Spleen (tissue), 7 donors: ENCODE results near the gene NUP58.

Experiments
- POLR2AphosphoS5 ChIP-seq, 3 donors: sonication (generic); formaldehyde crosslinking; IDR thresholded peaks; one replicate each; pipeline ENCODE4 v1.5.1; 2017; ENCODE audit warnings: antibody characterized with exemption in 3 of 3
- TF ChIP-seq, protein P1 (sequence below), 11 experiments: fragments of 200-600 bp in 7 of 11; fragments of 450-650 bp in 4 of 11; sonication (generic) in 4 of 11; IDR thresholded peaks in 8 of 11; conservative IDR thresholded peaks in 3 of 11; 1 replicate in 7 of 11; 2 replicates in 4 of 11; pipeline versions ENCODE4 v1.4.0 to v1.8.0; 2016 to 2021; ENCODE audit warnings: antibody characterized with exemption in 11 of 11, inconsistent platforms in 4 of 11, mild to moderate bottlenecking in 1 of 11
- donor health status: DM: no; HTN: no; CAD: no; lungs with moderate emphysema.
- donor health status: DM: no; HTN: no; CAD: no.
- donor health status: DM: no; HTN: no; CAD: no.

DNA sequence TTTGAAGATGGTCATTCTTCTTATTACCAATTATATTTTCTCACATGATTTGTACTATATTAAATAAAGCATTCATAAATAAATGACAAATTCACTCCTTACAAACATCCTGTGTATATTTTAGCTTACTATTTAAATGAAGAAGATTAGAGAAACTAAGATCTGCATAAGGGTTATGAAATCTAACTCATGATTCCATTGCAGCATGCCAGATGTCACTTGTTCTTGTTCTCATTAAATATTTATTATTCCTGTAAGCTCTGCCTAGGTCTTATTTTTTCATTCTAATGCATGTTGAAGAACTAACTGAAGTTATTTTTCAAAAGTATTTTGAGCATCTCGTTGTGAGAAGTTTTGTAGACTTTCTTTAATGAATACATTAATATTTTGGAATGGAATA lies 18.3 kb downstream of the NUP58 start:
- TF ChIP-seq, protein P1, sequence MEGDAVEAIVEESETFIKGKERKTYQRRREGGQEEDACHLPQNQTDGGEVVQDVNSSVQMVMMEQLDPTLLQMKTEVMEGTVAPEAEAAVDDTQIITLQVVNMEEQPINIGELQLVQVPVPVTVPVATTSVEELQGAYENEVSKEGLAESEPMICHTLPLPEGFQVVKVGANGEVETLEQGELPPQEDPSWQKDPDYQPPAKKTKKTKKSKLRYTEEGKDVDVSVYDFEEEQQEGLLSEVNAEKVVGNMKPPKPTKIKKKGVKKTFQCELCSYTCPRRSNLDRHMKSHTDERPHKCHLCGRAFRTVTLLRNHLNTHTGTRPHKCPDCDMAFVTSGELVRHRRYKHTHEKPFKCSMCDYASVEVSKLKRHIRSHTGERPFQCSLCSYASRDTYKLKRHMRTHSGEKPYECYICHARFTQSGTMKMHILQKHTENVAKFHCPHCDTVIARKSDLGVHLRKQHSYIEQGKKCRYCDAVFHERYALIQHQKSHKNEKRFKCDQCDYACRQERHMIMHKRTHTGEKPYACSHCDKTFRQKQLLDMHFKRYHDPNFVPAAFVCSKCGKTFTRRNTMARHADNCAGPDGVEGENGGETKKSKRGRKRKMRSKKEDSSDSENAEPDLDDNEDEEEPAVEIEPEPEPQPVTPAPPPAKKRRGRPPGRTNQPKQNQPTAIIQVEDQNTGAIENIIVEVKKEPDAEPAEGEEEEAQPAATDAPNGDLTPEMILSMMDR (IDR thresholded peaks at IDR 0.05 in 8 of 11, conservative IDR thresholded peaks at IDR 0.05 in 3 of 11), result no peak
- TF ChIP-seq POLR2AphosphoS5 (IDR thresholded peaks at IDR 0.05), result no peak
